ENCODE measurements around the gene FIGN.

GRCh38 chr2:163647300-163647699 is 88.5 kb downstream of the FIGN start:
- TF ChIP-seq YY1 (IDR thresholded peaks at IDR 0.05; ENCODE audit: insufficient read depth, insufficient read length) (no peak), SUZ12 (IDR thresholded peaks at IDR 0.05; ENCODE audit: extremely low read depth, insufficient read depth, insufficient read length) (no peak), ZNF274 (IDR thresholded peaks at IDR 0.05; ENCODE audit: low read depth, low read length) (no peak)

All from NT2/D1 (cell line).